Heart right ventricle (tissue), 16 donors: ENCODE measurements around the gene ATP8B2. TPM values are rescaled to one million over a fixed set of nuclear protein-coding genes. Genes with fewer than 3 reads are reported as not detected.
A peak's percentile ranks its signal among the peaks of the same experiment; 100 is the strongest.

Experiments
- ATAC-seq, 8 donors: fragments of 200-7000 bp; cut with Tn5 transposase; one replicate each; pipeline ENCODE4 v1.9.1; 2020; ENCODE audit warnings: mild to moderate bottlenecking in 8 of 8, moderate library complexity in 8 of 8, moderate number of reproducible peaks in 1 of 8
- DNase-seq, 2 donors: peaks; one replicate each; pipeline ENCODE4 v3.0.0-alpha.2; 2020
- H3K27ac ChIP-seq, 10 donors: fragments of 200-600 bp; sonication (generic) in 2 of 10; one replicate each; pipeline versions ENCODE4 v1.5.0 to v1.8.0; 2020 to 2022; ENCODE audit warnings: mild to moderate bottlenecking in 3 of 10
- H3K27me3 ChIP-seq, 7 donors: fragments of 200-600 bp; one replicate each; pipeline ENCODE4 v1.8.0; 2021 to 2022; ENCODE audit warnings: mild to moderate bottlenecking in 2 of 7
- H3K36me3 ChIP-seq, 9 donors: fragments of 200-600 bp; sonication (generic) in 1 of 9; one replicate each; pipeline versions ENCODE4 v1.5.0 to v1.8.0; 2020 to 2022; ENCODE audit warnings: mild to moderate bottlenecking in 2 of 9
- H3K4me1 ChIP-seq, 9 donors: fragments of 200-600 bp; sonication (generic) in 1 of 9; one replicate each; pipeline versions ENCODE4 v1.5.0 to v1.8.0; 2020 to 2022; ENCODE audit warnings: mild to moderate bottlenecking in 4 of 9
- H3K4me3 ChIP-seq, 10 donors: fragments of 200-600 bp; sonication (generic) in 2 of 10; one replicate each; pipeline versions ENCODE4 v1.5.0 to v1.8.0; 2020 to 2022; ENCODE audit warnings: mild to moderate bottlenecking in 7 of 10, moderate library complexity in 2 of 10
- H3K9me3 ChIP-seq, 11 donors: fragments of 200-600 bp in 10 of 11; sonication (generic) in 2 of 11; one replicate each; pipeline versions ENCODE4 v1.5.0 to v1.8.0; 2013 to 2022; ENCODE audit warnings: mild to moderate bottlenecking in 2 of 11, control low read depth in 1 of 11, moderate library complexity in 1 of 11
- WGBS, 2 donors: extraction: QIAGEN DNeasy Blood & Tissue Kit; methylation state at CpG; one replicate each; pipeline ENCODE4 v1.1.7; 2013; ENCODE audit warnings: inconsistent platforms in 1 of 2; 5-methylcytosine and 5-hydroxymethylcytosine counted together
- intact Hi-C, 10 donors: fragments of 100-400 bp; cut with DNase I; formaldehyde crosslinking; loops; one replicate each; pipeline versions ENCODE4 v1.11.1 to v1.14.2; 2022
- polyA plus RNA-seq, 2 donors: library from polyadenylated mRNA; stranded (reverse); fragments of 200-250 nt; gene quantifications; one replicate each; pipeline ENCODE4 v1.2.3, GENCODE V29; 2013
- total RNA-seq, 10 donors: library from RNA; stranded (reverse); fragmentation: NEBNext Ultra II Directional in 3 of 10; extraction: Animal tissue kit (Norgen Biotek cat#: 25700) in 3 of 10; gene quantifications; one replicate each; pipeline versions ENCODE4 v1.2.1 to v1.2.4, GENCODE V29; 2021 to 2023
- TF ChIP-seq, protein P1 (sequence below), 9 donors: fragments of 200-600 bp; sonication (generic) in 2 of 9; IDR thresholded peaks; one replicate each; pipeline versions ENCODE4 v1.5.0 to v1.8.0; 2021 to 2022; ENCODE audit warnings: antibody characterized with exemption in 9 of 9, mild to moderate bottlenecking in 5 of 9, moderate library complexity in 1 of 9
- donor health status: Arrhythmogenic right ventricular cardiomyopathy.
- donor health status: ischemic (EF 13 %, LVEDD 7.1; RV severe dilation, severe dysfunction).
- donor health status: healthy with polysubstance abuse.
- donor health status: DM: no; HTN: yes; CAD: no.
- donor health status: DM: no; HTN: no; CAD: no.
- donor health status: ischemic (EF 25% LVEDD 6.9; RV normal size, moderate dysfunction).
- donor health status: ischemic (EF 25% LVEDD 5.7; RV mildly dilated, moderate dysfunction).
- donor health status: healthy.
- donor health status: DM: yes; HTN: yes; CAD: no.
- donor health status: Ischemic cardiomyopathy.
- donor health status: ischemic (EF 35%, LVEDD 5.7; RV mildly dilated, moderate dysfunction).
- donor health status: nonischemic (EF 11% LVEDD 7.7; RV severe dilation, severe dysfunction).
- donor health status: DM: yes; HTN: yes; CAD: no.
- donor health status: PGD.
- donor health status: ischemic (EF 29% LVEDD 5.4; RV normal size, mild dysfunction).
- donor health status: nonischemic (EF 23%, LVEDD 6.1; RV moderate dilation, normal function).

Gene ATP8B2
- total and polyA plus RNA-seq, 12 donors = 8.0 to 17.3 (median 13.3) TPM

DNA sequence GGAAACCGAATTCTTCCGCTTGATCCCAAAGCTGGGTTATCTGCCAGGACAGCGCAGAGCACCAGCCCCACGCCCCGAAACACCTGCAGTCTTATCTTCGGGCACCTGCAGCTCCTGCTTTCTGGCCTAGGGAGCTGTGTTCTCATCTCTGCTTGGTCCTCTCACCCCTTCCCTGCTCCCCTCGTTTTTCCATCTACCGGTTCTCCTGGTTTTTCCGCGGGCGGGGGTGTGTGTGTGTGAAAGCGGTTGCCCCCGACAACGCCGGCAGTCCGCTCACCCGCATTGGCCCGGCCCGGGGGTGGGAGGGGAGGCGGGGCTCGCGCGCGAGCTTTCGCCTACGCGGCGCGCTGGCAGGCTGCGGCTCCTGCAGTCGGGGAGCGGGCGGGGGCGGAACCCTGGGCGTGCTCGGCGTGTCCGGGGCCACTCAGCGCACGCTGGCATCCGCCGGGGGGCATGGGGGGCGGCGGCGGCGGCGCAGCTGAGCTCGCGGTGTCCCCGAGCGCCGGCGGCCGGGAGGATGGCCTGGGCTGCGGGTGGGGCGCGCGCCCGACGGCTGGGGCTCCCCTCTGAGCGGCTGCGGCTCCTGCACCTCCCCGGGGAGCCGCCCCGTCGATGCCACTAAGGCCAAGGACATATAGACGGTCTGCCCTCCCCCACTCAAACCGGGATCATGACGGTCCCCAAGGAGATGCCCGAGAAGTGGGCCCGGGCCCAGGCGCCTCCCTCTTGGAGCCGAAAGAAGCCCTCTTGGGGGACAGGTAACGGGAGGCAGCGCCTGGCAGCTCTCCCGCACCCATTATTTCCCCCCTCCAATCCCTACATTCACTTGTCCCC is 3.2 kb downstream of the ATP8B2 start:
- ATAC-seq (peak; percentile 53 to 83 (median 72)), DNase-seq (peak; percentile 83 to 87)
- Histone ChIP-seq H3K9me3 (no peaks in the 10 kb centered on the region), H3K36me3 (peaks cover 0 to 39% (median 6%) of the 10 kb centered on the region in 9 donors), H3K4me3 (peak overlapping the region in 9 of 10 donors; percentile 30 to 56 (median 50)), H3K27me3 (peaks cover 0 to 33% (median 0%) of the 10 kb centered on the region in 7 donors), H3K27ac (peak overlapping the region in 7 of 10 donors; percentile 15 to 62 (median 58)), H3K4me1 (peaks cover 19 to 63% (median 42%) of the 10 kb centered on the region in 9 donors)
- TF ChIP-seq, protein P1, sequence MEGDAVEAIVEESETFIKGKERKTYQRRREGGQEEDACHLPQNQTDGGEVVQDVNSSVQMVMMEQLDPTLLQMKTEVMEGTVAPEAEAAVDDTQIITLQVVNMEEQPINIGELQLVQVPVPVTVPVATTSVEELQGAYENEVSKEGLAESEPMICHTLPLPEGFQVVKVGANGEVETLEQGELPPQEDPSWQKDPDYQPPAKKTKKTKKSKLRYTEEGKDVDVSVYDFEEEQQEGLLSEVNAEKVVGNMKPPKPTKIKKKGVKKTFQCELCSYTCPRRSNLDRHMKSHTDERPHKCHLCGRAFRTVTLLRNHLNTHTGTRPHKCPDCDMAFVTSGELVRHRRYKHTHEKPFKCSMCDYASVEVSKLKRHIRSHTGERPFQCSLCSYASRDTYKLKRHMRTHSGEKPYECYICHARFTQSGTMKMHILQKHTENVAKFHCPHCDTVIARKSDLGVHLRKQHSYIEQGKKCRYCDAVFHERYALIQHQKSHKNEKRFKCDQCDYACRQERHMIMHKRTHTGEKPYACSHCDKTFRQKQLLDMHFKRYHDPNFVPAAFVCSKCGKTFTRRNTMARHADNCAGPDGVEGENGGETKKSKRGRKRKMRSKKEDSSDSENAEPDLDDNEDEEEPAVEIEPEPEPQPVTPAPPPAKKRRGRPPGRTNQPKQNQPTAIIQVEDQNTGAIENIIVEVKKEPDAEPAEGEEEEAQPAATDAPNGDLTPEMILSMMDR (IDR thresholded peaks at IDR 0.05) = no peak
- WGBS, 2 donors = 6 to 7% methylated on average over 57 to 74 of the region's 76 CpGs
- intact Hi-C loops = loop anchor here in 3 of 10 donors (5.0 to 10.0 kb wide), 3 partner anchors 56 to 226 kb away; partner anchors contain the start of genes HAX1 (in 2 of the 3) and UBE2Q1 (in 1 of the 3)

DNA sequence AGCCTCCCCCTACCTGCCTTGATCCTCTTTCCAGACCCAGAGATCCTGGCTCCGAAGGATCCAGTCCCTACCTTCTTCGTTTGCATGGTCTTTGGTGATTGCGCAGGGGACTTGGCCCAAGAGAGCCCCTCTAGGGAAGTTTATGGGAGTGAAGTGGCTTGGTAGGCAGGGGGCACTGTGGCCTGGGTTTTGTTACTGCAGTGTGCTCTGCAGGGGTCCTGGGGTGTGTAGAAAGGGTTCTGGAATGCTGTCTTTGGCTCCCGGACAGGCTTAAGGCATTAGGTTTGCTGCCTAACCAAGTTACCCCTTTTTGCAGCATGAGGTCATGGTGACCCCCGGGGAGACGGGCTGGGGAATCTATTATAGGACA is 3.8 kb downstream of the ATP8B2 start:
- TF ChIP-seq, protein P1 (IDR thresholded peaks at IDR 0.05) = peak in 2 of 9 donors; percentile 8 to 16
- DNase-seq (no peak), ATAC-seq (no peak)
- 69 to 75% methylated on average over 6 of the region's 6 CpGs for WGBS, 2 donors
- intact Hi-C loops = loop anchor here in 3 of 10 donors (5.0 to 10.0 kb wide), 3 partner anchors 57 to 226 kb away; partner anchors contain the start of genes HAX1 (in 2 of the 3) and UBE2Q1 (in 1 of the 3)
- H3K4me1 ChIP-seq = peaks cover 19 to 69% (median 42%) of the 10 kb centered on the region in 9 donors
- H3K9me3 ChIP-seq = no peaks in the 10 kb centered on the region
- H3K4me3 ChIP-seq = peak overlapping the region in 9 of 10 donors; percentile 30 to 56 (median 50)
- peaks cover 0 to 31% (median 0%) of the 10 kb centered on the region in 7 donors for H3K27me3 ChIP-seq
- H3K36me3 ChIP-seq = peaks cover 0 to 43% (median 6%) of the 10 kb centered on the region in 9 donors
- H3K27ac ChIP-seq = peak overlapping the region in 5 of 10 donors; percentile 41 to 62 (median 58)

DNA sequence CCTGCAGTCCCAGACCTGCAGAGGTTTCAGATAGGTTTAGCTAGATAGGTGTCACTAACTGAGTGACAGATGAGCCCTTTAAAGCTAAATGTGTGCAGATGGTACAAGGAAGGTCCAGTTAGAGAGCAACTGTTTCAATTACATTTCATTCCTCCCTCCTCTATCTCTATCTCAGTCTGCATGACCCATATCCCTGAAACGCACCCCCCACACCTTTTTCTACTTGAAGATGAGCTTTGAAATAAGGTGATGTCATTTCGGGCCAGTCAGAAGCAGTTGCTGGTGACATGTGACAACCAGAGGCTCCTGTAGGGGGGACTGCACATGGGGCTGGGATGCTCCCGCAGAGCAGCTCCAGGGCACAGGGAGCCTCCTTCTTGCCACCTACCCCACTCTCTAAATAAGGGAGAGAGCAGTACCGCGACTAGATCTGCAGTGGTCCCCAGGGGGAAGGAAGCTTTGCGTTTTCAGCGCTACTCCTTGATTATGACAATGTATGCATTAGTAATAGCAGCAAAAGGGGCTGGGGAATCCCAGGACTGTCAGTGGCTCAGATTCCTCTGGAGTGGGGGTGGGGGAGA is 4.3 kb downstream of the ATP8B2 start:
- TF ChIP-seq, protein P1 (IDR thresholded peaks at IDR 0.05) = no peak
- Histone ChIP-seq H3K4me3 (peak overlapping the region in 2 of 10 donors; percentile 53 to 56), H3K4me1 (peaks cover 19 to 69% (median 39%) of the 10 kb centered on the region in 9 donors), H3K9me3 (no peaks in the 10 kb centered on the region), H3K36me3 (peaks cover 0 to 48% (median 6%) of the 10 kb centered on the region in 9 donors), H3K27me3 (peaks cover 0 to 26% (median 0%) of the 10 kb centered on the region in 7 donors), H3K27ac (peak overlapping the region in 1 of 10 donors; percentile 58)
- no peak for ATAC-seq
- no peak for DNase-seq
- WGBS, 2 donors = 81 to 85% methylated on average over 7 of the region's 7 CpGs
- intact Hi-C loops = loop anchor here in 7 of 10 donors (5.0 to 10.0 kb wide), 6 partner anchors 57 to 225 kb away; partner anchors contain the start of genes TPM3 (in 3 of the 7), HAX1 (in 2 of the 7) and UBE2Q1 (in 1 of the 7)

DNA sequence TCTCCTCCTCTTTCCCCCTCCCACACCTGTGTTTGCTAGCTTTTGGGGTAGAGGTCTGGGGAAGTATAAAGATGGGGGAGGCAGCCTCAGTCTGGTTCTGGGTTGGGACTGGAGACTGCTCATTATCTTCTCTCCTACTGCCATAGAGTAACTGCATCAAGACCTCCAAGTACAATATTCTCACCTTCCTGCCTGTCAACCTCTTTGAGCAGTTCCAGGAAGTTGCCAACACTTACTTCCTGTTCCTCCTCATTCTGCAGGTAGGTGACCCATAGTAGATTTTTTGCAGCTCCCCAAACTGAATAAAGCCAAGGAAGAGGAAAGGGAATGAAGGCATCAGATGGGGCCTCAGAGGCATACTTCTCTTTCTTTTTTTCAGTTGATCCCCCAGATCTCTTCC is 5.3 kb downstream of the ATP8B2 start:
- H3K4me3 ChIP-seq = no peak overlapping the region
- H3K4me1 ChIP-seq = peaks cover 19 to 74% (median 39%) of the 10 kb centered on the region in 9 donors
- H3K36me3 ChIP-seq = peaks cover 0 to 55% (median 6%) of the 10 kb centered on the region in 9 donors
- intact Hi-C loops = loop anchor here in 5 of 10 donors (10.0 kb wide), 3 partner anchors 116 to 146 kb away; partner anchors contain the start of gene TPM3 (in 3 of the 5)
- H3K9me3 ChIP-seq = no peaks in the 10 kb centered on the region
- TF ChIP-seq, protein P1 (IDR thresholded peaks at IDR 0.05) = no peak
- no peak overlapping the region for H3K27ac ChIP-seq
- ATAC-seq (no peak), DNase-seq (no peak)
- H3K27me3 ChIP-seq = peaks cover 0 to 16% (median 0%) of the 10 kb centered on the region in 7 donors
